HG02938 (cell line): ENCODE data around the gene ZNF396.

ENCODE experiments used
- ATAC-seq: cut with Tn5 transposase; IDR thresholded peaks from one replicate; pipeline ENCODE4 v1.9.1; 2021; ENCODE audit warnings: mild to moderate bottlenecking, moderate library complexity; ENCODE audit not compliant: unreplicated experiment

The ZNF396 gene

DNA sequence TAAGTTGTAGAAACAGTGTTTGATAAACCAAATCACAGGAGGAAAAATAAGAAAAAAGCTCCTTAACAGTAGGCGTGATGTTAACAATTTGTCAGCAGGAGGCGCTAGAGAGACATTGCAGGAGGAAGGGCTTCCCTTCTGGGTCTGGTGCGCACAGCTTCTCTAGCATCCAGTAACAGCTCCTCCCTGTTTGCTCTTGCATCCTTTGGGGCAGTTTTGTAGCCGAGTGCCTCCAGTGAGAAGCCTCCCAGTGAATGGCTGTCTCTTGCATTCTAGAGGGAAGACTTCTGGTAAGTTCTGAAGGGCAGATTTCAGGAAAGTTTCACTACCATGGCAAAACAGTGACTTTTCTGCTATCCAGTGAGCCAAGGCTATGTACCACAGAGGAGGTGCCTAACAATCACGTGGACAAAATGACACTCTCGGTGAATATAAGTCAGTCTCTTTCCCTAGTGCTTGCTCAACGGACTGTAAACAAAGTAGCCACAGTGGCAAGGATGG is 9.5 kb upstream of the ZNF396 start:
- ATAC-seq, result peak; percentile 87

DNA sequence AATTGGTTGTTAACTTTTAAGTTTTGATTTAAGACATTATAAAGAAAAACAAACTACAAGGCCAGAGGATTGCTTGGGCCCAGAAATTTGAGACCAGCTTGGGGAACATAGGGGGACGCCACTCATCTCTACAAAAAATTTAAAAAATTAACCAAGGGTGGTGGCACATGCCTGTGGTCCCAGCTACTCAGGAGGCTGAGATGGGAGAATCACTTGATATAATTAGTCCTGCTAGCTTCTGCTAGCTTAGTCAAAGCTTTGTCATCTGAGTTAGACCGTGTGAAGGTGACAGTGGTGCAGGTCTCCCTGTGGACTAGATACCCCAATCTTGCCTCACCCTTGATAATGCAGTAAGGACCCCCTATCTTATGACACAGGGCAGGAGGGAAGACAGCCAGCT is 6.0 kb upstream of the ZNF396 start:
- no peak for ATAC-seq

DNA sequence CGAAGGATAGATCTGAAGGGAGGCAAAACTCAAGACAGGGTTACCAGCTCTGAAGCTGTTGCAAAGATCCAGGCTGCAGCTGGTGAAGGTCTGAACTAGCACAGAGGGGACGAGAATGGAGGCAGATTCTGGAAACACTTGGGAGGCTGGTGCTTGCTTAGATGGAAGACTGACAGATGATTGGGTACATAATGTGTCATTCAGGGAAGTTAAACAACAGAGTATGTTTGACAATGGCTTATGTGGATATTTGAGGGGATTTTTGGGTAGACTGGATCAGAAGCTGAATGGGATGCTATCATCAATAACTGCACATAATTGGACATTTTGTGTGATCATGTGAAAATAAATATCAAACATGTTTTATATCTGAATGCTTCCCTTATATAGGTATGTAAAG is 2.3 kb upstream of the ZNF396 start:
- no peak for ATAC-seq

DNA sequence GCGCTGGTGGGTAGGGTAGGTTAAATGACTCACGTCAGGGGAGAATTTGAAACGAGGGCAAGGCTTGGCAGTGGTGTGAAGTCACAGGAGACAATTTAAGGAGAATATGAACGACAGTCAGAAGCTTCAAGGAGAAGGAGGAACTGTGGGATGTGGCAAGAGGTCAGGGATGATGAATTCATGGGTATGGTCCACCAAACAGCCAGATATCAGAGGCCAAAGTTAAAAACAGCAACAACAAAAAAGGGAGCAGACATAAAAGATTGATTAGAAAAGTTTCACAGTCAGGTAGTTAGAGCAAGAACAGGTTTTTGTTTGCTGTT is 1.4 kb upstream of the ZNF396 start:
- no peak for ATAC-seq

DNA sequence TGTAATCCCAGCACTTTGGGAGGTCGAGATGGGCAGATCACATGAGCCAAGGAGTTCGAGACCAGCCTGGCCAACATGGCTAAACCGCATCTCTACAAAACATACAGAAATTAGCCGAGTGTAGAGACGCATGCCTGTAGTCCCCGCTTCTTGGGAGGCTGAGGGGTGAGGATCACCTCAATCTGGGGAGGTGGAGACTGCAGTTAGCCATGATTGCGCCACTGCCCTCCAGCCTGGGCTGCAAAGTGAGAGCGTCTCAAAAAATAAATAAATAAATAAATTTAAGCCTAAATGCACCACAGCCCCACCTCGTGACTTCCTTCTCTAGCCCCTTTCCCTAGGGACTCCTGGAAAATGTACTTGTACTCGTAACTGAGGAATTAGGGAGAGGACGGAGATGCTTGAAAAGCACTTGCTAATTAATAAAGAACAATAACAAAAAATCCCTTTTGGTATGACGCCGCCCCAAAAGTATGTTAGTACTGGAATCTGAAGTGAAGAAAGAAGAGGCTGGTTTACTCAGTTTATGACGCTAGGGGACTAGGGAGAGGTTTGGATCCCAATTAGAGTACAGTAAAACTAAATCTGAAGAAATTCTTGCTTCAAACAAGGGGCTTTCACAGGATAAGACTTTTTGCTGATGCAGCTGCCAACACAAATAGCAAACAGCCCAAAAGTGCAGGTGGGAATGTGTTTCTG is 887 bp upstream of the ZNF396 start:
- no peak for ATAC-seq

DNA sequence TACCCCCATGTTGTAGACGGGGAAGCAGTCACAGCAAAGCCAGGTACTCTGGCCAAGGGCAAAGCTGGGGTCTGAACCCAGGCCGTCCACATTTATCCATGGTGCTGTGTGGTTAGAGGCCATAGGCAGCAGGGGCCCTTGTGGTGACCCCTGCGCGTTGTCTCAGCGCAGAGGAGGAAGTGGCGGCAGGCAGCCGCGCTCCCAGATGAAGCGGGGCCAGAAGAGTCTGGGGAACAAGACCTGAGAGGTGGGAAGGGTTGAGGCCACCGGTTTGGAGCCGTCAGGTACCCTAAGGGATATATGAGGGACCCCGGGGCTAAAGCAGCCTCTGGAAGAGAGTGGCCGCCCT is 770 bp downstream of the ZNF396 start:
- ATAC-seq, result peak; percentile 50

DNA sequence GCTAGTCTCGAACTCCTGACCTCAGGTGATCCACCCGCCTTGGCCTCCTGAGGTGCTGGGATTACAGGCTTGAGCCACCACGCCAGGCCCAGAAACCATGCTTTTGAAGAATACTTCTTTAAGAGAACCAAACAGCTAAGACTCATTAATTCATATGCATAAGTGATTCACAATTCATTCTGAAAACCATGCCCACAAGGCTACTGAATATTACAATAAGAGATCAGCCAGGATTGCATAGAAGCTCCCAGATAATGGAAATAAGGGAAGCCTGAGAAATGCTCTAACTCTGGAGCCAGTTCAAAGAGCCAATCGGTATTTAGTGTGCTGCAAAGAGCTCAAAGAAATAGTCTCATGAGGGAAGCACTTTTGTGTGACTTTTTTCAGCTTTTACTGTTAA is 2.4 kb downstream of the ZNF396 start:
- ATAC-seq, result no peak

DNA sequence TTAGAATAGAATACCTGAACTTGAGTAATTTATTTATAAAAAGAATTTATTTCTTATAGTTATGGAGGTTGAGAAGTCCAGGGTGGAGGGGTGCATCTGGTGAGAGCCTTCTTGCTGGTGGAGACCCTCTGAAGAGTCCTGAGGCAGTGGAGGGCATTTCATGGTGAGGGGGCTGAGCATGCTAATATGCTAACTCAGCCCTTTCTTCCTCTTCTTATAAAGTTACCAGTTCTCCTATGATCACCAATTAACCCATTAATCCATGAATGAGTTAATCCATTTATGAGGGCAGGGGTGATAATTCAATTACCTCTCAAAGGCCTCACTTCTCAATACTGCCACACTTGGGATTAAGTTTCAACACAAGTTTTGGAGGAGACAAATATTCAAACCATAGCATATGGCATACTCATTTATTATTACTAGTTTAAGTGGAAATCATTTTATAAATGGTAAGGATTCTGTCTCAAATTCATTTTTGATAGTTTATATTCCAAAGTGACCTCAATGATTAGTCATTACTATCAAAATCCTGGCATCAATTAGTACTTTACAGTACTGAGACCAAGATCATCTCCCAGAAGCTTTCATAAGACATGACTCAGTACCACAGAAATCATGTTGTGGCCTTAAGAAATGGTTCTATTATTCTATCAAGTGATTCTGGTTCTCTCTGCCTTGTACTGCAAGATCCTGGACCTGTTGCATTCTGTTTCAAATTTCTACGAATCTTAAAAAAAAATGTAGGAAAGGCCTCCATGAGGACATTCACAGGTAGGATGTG is 5.5 kb downstream of the ZNF396 start:
- ATAC-seq, result no peak

DNA sequence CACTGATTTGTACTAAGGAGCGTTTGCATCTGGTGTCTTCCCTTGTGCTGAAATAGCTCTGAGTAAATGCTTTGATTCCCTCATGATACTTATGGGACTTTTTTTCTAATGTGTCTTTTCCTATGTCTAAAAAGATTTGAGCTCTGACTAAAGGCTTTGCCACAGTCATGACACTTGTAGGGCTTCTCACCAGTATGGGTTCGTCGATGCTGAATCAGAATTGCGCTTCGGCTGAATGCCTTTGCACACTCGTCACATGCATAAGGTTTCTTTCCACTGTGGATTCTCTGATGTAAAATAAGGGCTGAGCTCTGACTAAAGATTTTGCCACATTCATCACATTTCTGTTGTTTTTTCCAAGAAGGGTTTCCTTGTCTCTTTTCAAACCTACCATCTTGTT is 8.0 kb downstream of the ZNF396 start:
- ATAC-seq, result no peak

DNA sequence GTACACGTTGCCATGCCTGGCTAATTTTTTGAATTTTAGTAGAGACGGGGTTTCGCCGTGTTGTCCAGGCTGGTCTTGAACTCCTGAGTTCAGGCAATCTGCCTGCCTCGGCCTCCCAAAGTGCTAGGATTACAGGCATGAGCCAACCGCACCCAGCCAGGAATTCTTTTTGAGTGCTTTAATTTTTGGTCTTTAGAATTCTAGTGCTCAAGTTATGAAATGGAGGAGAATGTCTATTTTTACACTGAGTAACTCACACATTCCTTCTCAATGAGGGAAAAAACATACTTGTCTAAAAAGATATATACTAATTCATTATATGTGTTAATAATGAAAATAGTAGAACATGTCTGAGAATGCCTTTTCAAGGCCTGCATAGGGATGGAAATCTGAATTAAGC is 8.5 kb downstream of the ZNF396 start:
- no peak for ATAC-seq

DNA sequence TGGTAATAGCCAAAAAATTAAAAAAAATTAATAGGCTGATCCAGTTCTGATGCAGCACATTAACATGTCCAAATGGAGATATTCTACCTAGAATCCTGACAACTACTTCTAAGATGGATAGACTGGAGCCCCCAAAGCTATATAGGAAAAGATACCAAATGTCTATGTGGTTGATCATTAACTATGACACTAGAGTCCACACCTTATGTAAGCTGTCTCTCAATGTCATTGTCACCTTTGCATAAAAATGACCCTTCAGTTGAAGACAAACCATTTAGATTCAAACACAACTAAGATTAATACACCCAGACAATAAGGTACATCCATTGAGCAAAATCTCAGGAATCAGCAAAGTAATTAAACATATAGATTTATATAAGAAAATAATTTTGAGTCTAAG is 14.6 kb downstream of the ZNF396 start:
- ATAC-seq, result no peak

DNA sequence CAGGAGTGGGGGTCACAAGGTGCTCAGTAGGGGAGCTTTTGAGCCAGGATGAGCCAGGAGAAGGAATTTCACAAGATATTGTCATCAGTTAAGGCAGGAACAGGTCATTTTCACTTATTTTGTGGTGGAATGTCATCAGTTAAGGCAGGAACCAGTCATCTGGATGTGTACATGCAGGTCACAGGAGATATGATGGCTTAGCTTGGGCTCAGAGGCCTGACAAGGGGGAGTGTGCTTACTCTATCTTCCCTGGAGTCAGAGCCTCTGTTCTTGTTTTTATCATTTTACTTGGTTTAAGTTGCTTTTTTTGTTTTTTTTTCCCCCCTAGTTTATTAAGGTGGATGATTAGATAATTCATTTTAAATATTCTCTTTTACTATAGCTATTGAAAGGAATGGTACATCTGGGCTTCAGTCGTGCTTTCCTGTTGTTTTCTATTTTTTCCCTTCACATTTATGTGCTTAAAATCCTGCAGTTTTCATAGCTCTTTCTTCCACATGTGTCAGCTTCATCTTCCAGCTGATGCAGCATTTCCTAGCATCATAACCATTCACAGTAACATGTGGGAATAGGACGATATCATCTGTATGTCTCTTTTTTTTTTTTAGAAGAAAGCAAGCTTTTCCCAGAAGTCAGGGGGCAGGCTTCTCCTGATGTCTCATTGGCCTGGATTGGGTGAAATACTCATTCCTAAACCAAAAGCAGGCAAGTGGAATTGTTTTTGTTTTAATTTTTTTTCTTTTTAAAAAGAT is 15.4 kb downstream of the ZNF396 start:
- ATAC-seq, result no peak

DNA sequence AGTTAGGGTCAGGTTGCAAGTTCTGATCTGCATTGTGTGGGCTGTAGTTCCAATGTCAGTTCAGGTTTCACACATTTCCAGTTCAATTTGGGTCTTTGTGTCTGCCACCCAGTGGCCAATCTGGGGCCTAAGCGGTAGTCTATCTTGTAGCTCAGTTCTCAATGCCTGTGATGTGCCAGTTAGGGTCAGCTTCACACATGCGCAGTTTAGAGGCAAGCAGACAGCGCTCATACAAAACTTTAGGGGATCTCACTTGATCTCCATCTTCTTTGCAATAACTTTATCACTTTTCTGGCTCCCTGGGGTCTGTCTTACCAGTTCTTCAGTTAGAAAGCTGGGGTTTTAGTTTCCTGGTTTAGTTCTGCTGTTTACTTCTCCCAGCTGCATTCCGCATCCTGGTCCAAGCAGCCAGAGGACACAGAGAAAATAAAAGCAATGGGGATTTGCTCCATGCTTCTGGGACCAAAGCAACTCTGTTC is 22.0 kb downstream of the ZNF396 start:
- peak; percentile 100 for ATAC-seq

DNA sequence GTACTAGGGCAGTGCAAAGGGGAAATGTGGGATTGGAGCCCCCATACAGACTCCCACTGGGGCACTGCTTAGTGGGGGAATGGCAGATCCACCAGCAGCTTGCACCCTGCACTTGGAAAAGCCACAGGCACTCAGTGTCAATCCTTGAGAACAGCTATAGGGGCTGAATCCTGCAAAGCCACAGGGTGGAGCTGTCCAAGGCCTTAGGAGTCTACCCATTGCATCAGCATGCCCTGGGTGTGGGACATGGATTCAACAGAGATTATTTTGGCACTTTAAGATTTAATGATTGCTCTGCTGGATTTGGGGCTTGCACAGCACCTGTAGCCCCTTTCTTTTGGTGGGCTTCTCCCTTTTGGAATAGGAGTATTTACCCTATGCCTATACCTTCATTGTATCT is 24.4 kb downstream of the ZNF396 start:
- ATAC-seq, result no peak

DNA sequence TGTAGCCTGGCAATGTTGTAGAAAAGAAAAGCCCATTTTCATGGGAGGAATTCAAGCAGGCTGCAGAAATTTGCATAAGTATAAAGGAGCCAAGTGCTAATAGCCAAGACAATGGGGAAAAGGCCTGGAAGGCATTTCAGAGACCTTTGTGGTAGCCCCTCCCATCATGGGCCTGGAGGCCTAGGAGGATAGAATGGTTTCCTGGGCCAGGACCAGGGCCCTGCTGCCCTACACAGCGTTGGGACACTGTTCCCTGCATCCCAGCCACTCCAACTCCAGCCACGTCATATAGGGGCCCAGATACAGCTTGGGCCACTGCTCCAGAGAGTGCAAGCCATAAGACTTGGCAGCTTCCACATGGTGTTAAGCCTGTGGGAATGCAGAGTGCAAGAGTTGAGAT is 24.9 kb downstream of the ZNF396 start:
- ATAC-seq, result no peak

DNA sequence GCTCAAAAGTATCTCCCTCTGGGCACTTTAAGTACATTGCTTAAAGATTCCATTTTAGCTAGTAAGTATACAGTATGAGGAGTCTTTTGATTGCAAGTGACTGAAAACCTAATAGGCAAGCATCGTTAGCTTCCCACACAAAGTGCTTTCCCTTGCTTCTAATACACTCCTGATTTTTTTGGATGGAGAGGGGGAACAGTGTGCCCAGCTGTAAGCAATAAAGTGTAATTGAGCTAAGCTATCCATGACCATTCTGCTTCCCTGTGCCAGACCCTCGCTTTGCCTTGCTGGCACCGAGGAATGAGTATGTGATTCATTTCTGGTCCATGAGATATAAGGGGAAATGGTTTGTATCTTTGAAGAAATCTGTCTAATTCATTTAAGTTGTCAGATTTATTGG is 29.1 kb downstream of the ZNF396 start:
- no peak for ATAC-seq

DNA sequence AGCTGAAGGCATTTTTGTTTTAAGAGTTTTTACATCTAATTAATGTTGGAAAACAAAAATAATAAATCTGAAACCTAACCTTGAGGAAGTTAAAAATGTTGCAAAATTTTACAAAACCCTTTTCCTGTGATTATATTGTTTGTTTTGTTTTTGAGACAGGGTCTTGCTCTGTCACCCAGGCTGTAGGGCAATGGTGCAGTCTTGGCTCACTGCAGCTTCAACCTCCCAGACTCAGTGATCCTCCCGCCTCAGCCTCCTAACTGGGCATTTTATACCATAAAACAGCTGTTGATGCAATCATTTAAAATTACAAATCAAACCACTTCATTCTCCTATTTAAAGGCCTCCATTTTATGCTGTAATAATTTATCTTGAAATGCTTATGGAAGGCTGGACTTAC is 31.2 kb downstream of the ZNF396 start:
- ATAC-seq, result no peak

DNA sequence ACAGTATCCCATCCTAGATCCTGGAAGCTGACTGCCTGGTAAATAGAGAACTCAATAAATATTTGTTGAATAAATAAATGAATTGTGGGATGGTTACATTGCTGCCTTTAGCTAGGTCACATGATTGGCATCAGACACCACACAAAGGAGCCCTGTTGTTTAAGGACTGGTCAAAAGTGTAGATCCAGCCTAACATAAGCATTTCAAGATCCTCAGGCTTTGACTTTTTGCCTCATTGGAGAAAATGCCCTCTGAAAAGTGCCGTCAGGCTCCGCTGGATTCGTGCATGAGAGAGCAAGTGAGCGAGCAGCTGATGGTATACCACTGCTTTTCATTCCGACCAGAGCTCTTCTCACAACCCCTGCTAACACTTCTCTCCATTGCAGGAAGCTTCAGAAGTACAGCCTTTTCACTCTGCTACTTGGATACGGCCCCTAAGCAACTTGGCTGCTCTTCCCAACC is 31.6 kb downstream of the ZNF396 start:
- no peak for ATAC-seq

DNA sequence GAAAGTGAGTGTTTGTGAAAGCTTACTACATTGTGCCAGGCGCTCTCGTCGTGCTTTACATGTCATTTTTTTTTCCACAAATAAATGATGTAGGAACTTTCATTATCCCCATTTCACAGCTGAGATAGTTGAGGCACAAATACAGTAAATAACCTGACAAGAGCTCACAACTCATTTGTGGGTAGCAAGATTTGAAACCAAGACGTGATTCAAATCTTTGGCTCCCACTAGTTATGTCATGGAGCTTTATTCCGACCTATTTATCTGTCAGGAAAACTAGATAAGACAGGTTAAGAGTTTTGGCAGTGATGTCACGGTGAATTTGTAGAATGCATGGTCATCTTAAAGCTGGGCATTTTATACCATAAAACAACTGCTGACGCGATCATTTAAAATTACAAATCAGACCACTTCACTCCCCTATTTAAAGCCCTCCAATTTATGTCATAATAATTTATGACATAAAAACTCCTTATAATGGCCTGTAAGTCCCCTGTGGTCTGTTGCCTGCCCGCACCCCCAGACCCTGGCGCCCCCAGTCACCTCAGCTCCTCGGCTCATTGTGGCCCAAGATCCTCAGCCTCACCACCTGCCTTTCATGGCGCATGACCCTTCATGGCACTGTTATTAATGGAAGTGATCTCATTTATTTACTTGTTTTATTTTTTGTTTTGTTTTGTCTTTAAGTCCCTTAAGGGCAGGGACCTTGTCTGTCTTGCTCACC is 32.2 kb downstream of the ZNF396 start:
- no peak for ATAC-seq

DNA sequence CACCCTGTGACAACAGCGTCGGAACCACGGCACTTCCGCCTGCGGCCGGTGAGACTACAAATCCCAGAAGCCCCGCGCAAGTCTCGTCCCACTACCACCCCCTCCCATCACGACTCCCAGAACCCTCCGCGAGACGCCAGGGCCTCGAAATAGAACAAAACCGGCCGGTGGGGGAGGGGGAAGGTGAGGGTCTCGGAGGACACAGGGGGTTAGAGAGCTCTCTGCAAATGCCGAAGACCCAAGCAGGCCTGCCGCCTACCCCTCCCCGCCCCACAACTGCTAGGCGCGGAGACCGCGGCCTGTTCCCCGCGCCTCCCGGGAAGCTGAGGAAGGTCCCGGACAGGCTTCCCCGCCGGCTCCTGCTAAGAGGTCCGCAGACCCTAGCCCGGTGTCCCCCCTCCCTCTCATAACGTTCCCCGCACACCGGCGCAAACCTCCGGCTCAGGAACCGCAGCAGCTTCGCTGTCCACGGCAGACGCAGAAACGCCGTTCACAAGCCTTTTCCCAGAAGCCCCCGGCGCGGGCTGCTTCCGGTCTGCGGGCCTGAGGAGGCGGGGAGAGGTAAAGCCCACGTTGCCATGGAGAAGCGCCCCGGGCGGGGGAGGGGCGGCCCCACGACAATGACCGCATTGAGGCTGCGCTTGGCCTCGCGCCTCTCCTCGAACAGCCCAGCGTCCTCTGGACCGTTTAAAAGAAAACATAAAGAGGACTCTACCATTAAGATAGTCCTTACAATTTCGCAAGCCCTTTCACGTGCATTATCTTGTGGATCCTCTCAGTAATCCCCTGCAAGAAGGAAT is 33.0 kb downstream of the ZNF396 start, which contains the start of gene ZNF24:
Gene ZNF24 (minus strand): TSS at position 485 of the 800 bp plus-strand sequence. CDS start 3,770 bp downstream, outside the sequence.
- ATAC-seq, result peak; percentile 90
